GM12872 (cell line): ENCODE measurements around the gene HHIPL1.

Experiments used
- TF ChIP-seq, protein P1 (sequence below): IDR thresholded peaks from 3 replicates; pipeline ENCODE4 v1.5.1; 2011; ENCODE audit warnings: low read depth, mild to moderate bottlenecking, low read length, moderate library complexity; ENCODE audit not compliant: insufficient read depth

Gene HHIPL1

DNA sequence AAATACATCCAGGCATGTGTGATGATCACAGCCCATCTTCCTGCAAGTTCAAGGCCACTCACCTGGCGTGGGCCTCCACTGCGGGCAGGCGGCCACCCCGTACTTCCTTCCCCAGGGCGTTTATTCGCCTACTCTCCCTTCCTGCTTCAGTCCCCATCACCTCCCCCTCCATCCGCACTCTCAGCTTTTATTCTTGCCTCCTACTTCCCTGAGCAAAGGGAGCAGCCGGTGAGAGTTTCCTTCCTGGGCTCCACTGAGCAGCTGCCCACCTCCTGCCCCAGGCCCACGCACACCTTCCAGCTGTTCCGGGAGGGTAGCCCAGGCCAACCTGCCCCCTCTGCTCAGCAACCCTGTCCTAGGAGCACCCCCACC is 43.3 kb downstream of the HHIPL1 start:
- TF ChIP-seq, protein P1, sequence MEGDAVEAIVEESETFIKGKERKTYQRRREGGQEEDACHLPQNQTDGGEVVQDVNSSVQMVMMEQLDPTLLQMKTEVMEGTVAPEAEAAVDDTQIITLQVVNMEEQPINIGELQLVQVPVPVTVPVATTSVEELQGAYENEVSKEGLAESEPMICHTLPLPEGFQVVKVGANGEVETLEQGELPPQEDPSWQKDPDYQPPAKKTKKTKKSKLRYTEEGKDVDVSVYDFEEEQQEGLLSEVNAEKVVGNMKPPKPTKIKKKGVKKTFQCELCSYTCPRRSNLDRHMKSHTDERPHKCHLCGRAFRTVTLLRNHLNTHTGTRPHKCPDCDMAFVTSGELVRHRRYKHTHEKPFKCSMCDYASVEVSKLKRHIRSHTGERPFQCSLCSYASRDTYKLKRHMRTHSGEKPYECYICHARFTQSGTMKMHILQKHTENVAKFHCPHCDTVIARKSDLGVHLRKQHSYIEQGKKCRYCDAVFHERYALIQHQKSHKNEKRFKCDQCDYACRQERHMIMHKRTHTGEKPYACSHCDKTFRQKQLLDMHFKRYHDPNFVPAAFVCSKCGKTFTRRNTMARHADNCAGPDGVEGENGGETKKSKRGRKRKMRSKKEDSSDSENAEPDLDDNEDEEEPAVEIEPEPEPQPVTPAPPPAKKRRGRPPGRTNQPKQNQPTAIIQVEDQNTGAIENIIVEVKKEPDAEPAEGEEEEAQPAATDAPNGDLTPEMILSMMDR: no peak

DNA sequence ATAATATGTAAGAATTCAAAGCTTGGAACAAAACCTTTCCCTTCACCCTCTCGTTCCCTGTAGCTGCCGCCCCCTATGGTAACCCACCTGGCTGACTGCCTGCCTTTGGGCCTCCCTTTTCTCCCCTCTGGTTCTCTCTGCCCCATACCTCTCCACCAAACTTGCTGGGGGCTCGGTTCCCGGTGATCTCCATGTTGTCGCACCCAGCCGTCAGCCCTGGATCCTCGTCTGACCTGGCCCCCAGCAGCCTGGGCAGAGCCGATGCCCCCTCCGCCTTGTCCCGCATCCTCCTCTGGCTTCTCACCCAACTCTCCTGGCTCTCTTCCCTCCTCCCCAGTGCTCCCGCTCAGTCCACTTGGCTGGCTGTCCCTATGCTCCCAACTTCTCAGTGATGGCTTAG is 43.7 kb downstream of the HHIPL1 start:
- TF ChIP-seq, protein P1: no peak

DNA sequence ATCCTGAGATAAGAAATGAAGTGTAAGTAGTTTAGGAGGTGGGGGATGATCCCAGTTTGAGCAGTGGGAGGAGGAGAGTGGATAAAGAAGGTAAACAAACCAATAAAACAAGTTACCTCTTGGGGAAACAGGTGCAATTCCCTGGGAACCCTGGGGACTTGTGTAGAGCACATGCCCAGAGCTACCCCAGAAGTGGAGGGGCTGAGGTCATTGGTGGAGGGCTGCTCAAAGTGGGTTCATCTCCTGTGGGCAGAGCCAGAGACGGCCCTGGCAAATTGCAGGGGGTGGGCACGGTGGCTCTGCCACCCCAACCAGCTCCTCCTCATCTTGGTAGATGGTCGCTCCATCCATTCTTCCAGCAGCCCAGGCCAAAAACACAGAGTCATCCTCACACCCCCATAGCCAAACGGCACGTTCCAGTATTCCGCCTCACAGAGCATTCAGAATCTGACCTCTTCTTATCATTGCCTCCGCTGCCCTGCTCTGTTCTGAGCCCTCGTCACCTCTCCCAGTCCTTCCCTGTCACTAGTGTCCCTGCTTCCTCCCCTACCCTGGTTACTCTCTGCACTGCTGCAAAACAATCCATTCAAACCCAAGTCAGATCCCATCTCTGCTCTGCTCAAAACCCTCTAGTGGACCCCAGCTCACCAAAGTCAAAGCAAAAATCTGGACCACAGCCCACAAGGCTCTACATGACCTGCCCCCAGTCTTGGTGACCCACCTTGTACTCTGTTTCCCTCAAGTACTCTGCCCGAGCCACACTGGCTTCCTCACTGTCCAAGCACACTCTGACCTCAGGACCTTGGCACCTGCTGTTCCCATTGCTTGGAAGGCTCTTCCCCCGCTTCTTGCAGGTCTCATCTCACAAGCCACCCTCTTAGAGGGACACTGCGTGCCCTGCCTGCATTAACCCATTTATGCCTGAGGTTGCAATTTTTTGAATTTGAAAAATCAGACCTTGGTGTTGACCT is 44.6 kb downstream of the HHIPL1 start:
- TF ChIP-seq, protein P1: no peak

DNA sequence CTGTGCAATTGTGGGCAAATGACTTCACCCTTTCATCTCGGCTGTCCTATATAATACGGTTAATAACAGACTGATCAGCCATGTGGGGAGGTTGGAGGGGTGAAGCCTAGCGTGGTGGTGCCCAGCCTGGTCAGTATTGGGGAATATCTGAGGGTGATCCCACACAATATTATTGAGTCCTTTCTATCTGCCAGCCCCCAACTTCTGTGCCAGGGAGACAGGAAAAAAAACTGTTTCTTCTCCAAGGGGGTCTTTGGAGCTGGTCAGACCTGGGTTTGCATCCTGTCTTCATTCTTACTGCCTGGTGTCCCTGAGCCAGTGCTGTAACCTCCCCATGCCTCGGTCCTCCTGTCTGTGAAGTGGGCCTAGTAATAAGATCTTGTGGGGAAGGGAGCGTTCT is 45.7 kb downstream of the HHIPL1 start:
- TF ChIP-seq, protein P1: no peak

DNA sequence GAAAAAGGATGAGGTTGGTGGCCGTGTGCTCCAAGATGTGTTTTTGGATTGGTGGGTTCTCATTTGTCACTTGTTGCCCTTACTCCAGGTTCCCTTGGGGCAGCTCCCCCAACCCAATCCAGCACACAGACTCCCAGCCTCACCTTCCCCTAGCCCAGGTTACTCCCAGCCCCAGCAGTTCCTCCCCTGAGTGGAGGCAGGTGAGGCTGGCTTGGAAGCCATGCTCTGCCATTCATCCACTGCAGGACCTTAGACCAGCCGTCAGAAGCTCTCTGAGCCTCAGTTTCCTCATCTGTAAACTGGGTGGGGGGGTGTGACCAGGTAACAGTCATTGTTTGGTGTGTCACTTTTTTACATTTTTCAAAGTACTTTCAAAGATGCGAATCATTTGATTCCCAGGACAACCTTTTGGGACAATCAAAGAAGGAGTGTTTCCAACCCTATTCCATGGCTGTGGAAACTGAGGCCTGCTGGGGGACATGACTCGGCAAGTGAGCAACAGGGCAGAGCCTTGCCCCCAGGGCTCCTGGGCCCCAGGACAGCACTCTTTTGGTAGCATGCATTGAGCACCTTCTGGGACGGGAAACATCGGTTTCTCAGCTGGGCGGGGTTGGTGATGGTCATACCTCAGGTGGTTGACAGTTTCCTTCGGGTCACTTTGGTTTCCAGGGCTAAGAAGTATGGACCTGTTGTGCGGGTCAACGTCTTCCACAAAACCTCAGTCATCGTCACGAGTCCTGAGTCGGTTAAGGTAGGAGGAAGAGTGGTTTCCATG is 46.4 kb downstream of the HHIPL1 start:
- TF ChIP-seq, protein P1: no peak

DNA sequence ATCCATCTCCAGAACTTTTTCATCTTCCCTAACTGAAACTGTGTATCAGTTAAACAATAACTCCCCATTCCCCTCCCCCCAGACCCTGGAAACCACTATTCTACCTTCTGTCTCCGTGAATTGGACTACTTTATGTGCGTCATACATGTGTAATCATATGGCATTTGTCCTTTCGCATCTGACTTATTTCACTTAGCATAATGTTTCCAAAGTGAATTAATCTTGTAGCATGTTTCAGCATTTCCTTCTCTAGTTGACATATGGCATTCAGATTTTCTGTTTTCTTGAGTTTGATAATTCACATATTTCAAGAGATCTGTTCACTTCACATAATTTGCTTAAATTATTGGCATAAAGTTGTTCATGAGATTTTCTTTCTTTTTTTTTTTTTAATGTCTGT is 49.0 kb downstream of the HHIPL1 start:
- TF ChIP-seq, protein P1: no peak

DNA sequence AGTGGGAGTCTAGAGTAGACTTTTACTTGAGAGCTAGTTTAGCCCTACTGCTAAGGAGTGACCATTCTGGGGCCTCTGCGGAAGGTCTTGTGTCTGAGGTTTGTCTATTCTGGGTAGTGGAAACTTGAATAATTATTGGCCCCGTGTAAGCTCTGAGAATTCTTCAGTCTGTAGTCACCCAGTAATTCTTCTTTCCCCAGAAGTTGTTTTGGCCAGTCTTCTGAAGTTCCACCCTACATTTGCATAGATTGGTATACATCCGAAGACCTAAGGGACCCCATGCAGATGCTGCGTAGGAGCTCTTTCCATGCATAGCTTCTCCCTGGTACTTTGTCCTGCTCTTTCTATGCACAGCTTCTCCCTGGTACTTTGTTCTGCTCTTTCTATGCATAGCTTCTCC is 52.0 kb downstream of the HHIPL1 start:
- TF ChIP-seq, protein P1: no peak
